ENCODE results near the gene VDAC2.

The VDAC2 gene

GRCh38 chr10:75226095-75226494, 15.5 kb downstream of the VDAC2 start:
- intact Hi-C loops (cut with DNase I), result no loop called here

GRCh38 chr10:75226656-75227055, 16.1 kb downstream of the VDAC2 start:
- intact Hi-C loops (cut with DNase I), result no loop called here
- peak in 2 of 42 donors; percentile 6 to 19 for DNase-seq

More at GRCh38 chr10:75226095-75226494, 15.5 kb downstream of the VDAC2 start:
- no peak for DNase-seq

- peak in 1 of 42 donors; percentile 8 for DNase-seq
- intact Hi-C loops (cut with DNase I), result no loop called here
These were observed 17.7 kb downstream of the VDAC2 start for GRCh38 chr10:75228278-75228677.

- DNase-seq, result no peak
- intact Hi-C loops (cut with DNase I), result no loop called here
These were observed 18.2 kb downstream of the VDAC2 start for GRCh38 chr10:75228834-75229233.

GRCh38 chr10:75229971-75230370, 19.4 kb downstream of the VDAC2 start:
- intact Hi-C loops (cut with DNase I), result loop anchor here (5.0 to 10.0 kb wide), 2 partner anchors 118 to 965 kb away; partner anchors contain the start of gene SAMD8
- no peak for DNase-seq

- intact Hi-C loops (cut with DNase I), result loop anchor here (5.0 to 10.0 kb wide), 2 partner anchors 118 to 966 kb away; partner anchors contain the start of gene SAMD8
- DNase-seq, result peak; percentile 71 to 98 (median 94)
These were observed 20.0 kb downstream of the VDAC2 start for GRCh38 chr10:75230600-75231038.

GRCh38 chr10:75231672-75232581, 21.3 kb downstream of the VDAC2 start:
- intact Hi-C loops (cut with DNase I), result loop anchor here (2.0 to 10.0 kb wide), 3 partner anchors 21 to 967 kb away; partner anchors contain the start of genes SAMD8 and VDAC2
- DNase-seq, result no peak

- DNase-seq, result peak in 3 of 42 donors; percentile 5 to 14 (median 12)
- intact Hi-C loops (cut with DNase I), result loop anchor here (2.0 to 10.0 kb wide), 3 partner anchors 23 to 969 kb away; partner anchors contain the start of genes SAMD8 and VDAC2
These were observed 22.9 kb downstream of the VDAC2 start for GRCh38 chr10:75233444-75234016.

GRCh38 chr10:75234017-75234682, 23.6 kb downstream of the VDAC2 start:
- DNase-seq, result peak; percentile 33 to 92 (median 82)
- intact Hi-C loops (cut with DNase I), result loop anchor here (5.0 to 10.0 kb wide), 2 partner anchors 122 to 969 kb away; partner anchors contain the start of gene SAMD8

GRCh38 chr10:75234683-75235374, 24.2 kb downstream of the VDAC2 start:
- peak in 1 of 42 donors; percentile 24 for DNase-seq

GRCh38 chr10:75235375-75236177, 25.0 kb downstream of the VDAC2 start, which contains the start of gene COMTD1:
TSS of gene COMTD1 (minus strand) at chr10:75235957. CDS start at chr10:75235928, 29 bp downstream.
- intact Hi-C loops (cut with DNase I), result loop anchor here (10.0 kb wide), 1 partner anchor 971 kb away; no protein-coding TSS in a partner anchor
- peak; percentile 86 to 97 (median 92) for DNase-seq

More at GRCh38 chr10:75234683-75235374, 24.2 kb downstream of the VDAC2 start:
- intact Hi-C loops (cut with DNase I), result loop anchor here (5.0 to 10.0 kb wide), 2 partner anchors 123 to 970 kb away; partner anchors contain the start of gene SAMD8

- no peak for DNase-seq
These were observed 25.7 kb downstream of the VDAC2 start for GRCh38 chr10:75236178-75236825.

GRCh38 chr10:75238182-75239095, 27.8 kb downstream of the VDAC2 start:
- intact Hi-C loops (cut with DNase I), result loop anchor here (10.0 kb wide), 1 partner anchor 974 kb away; no protein-coding TSS in a partner anchor
- no peak for DNase-seq

More at GRCh38 chr10:75236178-75236825, 25.7 kb downstream of the VDAC2 start:
- intact Hi-C loops (cut with DNase I), result loop anchor here (10.0 kb wide), 1 partner anchor 972 kb away; no protein-coding TSS in a partner anchor

- intact Hi-C loops (cut with DNase I), result loop anchor here (10.0 kb wide), 1 partner anchor 974 kb away; no protein-coding TSS in a partner anchor
- DNase-seq, result no peak
These were observed 28.6 kb downstream of the VDAC2 start for GRCh38 chr10:75239096-75239790.
